HG03060 (cell line): ENCODE measurements around the gene SCAF4.
"Not testable (repeated sequence)": the region's sequence is repeated elsewhere in the genome, so short reads cannot be mapped to it uniquely, and the experiment has no call there.

ENCODE experiments used
- ATAC-seq: cut with Tn5 transposase; IDR thresholded peaks from one replicate; pipeline ENCODE4 v1.9.1; 2021; ENCODE audit warnings: low read depth, moderate number of reproducible peaks; ENCODE audit not compliant: unreplicated experiment

The SCAF4 gene

GRCh38 chr21:31654821-31655580 is 76.9 kb downstream of the SCAF4 start:
- not testable (repeated sequence) for ATAC-seq

- no peak for ATAC-seq
Observed at GRCh38 chr21:31654340-31654739, 77.6 kb downstream of the SCAF4 start.

- not testable (repeated sequence) for ATAC-seq
Observed at GRCh38 chr21:31651491-31651890, 80.4 kb downstream of the SCAF4 start.

GRCh38 chr21:31650930-31651329 is 81.0 kb downstream of the SCAF4 start:
- ATAC-seq, result no peak

GRCh38 chr21:31647650-31648049 is 84.3 kb downstream of the SCAF4 start:
- ATAC-seq, result no peak

GRCh38 chr21:31644643-31645042 is 87.3 kb downstream of the SCAF4 start:
- ATAC-seq, result no peak

- ATAC-seq, result no peak
Observed at GRCh38 chr21:31641416-31641922, 90.4 kb downstream of the SCAF4 start.

- ATAC-seq, result no peak
Observed at GRCh38 chr21:31636874-31637273, 95.0 kb downstream of the SCAF4 start.

- no peak for ATAC-seq
Observed at GRCh38 chr21:31634993-31635392, 96.9 kb downstream of the SCAF4 start.

- not testable (repeated sequence) for ATAC-seq
Observed at GRCh38 chr21:31631881-31632280, 100.0 kb downstream of the SCAF4 start.

- no peak for ATAC-seq
Observed at GRCh38 chr21:31629972-31630711, 101.8 kb downstream of the SCAF4 start.

GRCh38 chr21:31624961-31625491 is 106.9 kb downstream of the SCAF4 start:
- no peak for ATAC-seq

- no peak for ATAC-seq
Observed at GRCh38 chr21:31624181-31624580, 107.7 kb downstream of the SCAF4 start.

GRCh38 chr21:31623664-31624063 is 108.3 kb downstream of the SCAF4 start:
- no peak for ATAC-seq

- ATAC-seq, result no peak
Observed at GRCh38 chr21:31622397-31622796, 109.5 kb downstream of the SCAF4 start.
